Ishikawa (cell line): ENCODE measurements around the gene MEG3.

Experiments used
- CEBPB ChIP-seq: IDR thresholded peaks from 2 replicates; pipeline ENCODE4 v1.6.1; 2012
- CREB1 ChIP-seq: IDR thresholded peaks from 2 replicates; pipeline ENCODE4 v1.6.1; 2012; ENCODE audit warnings: low read depth
- EGR1 ChIP-seq: IDR thresholded peaks from 2 replicates; pipeline ENCODE4 v1.6.1; 2012
- EP300 ChIP-seq: IDR thresholded peaks from 2 replicates; pipeline ENCODE4 v1.6.1; 2012; ENCODE audit warnings: borderline replicate concordance
- FOXM1 ChIP-seq: IDR thresholded peaks from 2 replicates; pipeline ENCODE4 v1.6.1; 2012; ENCODE audit warnings: low read depth, borderline replicate concordance
- NFIC ChIP-seq: IDR thresholded peaks from 2 replicates; pipeline ENCODE4 v1.6.1; 2012
- RAD21 ChIP-seq: IDR thresholded peaks from 2 replicates; pipeline ENCODE4 v1.6.1; 2012; ENCODE audit warnings: low read depth
- REST ChIP-seq: IDR thresholded peaks from 2 replicates; pipeline ENCODE4 v1.6.1; 2012; ENCODE audit warnings: low read depth, mild to moderate bottlenecking
- TAF1 ChIP-seq: IDR thresholded peaks from 2 replicates; pipeline ENCODE4 v1.6.1; 2012; ENCODE audit warnings: low read depth, mild to moderate bottlenecking
- TCF12 ChIP-seq: IDR thresholded peaks from 2 replicates; pipeline ENCODE4 v1.6.1; 2012; ENCODE audit warnings: low read depth
- TEAD4 ChIP-seq: IDR thresholded peaks from 2 replicates; pipeline ENCODE4 v1.6.1; 2012
- YY1 ChIP-seq: IDR thresholded peaks from 2 replicates; pipeline ENCODE4 v1.6.1; 2012; ENCODE audit warnings: low read depth
- ZBTB7A ChIP-seq: IDR thresholded peaks from 2 replicates; pipeline ENCODE4 v1.6.1; 2012; ENCODE audit warnings: low read depth
- TF ChIP-seq, protein P1 (sequence below): IDR thresholded peaks from 2 replicates; pipeline ENCODE4 v1.6.1; 2012
- TF ChIP-seq, protein P2 (sequence below): IDR thresholded peaks from 2 replicates; pipeline ENCODE4 v1.6.1; 2012

The MEG3 gene

GRCh38 chr14:100864960-100865681 is 39.2 kb downstream of the MEG3 start:
- TF ChIP-seq TEAD4 (no peak), YY1 (no peak), CEBPB (no peak), TCF12 (no peak), CREB1 (no peak), FOXM1 (no peak), REST (no peak), NFIC (no peak), EGR1 (no peak), EP300 (no peak), TAF1 (no peak), ZBTB7A (no peak), RAD21 (no peak)
- TF ChIP-seq, protein P1, sequence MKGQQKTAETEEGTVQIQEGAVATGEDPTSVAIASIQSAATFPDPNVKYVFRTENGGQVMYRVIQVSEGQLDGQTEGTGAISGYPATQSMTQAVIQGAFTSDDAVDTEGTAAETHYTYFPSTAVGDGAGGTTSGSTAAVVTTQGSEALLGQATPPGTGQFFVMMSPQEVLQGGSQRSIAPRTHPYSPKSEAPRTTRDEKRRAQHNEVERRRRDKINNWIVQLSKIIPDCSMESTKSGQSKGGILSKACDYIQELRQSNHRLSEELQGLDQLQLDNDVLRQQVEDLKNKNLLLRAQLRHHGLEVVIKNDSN: no peak
- TF ChIP-seq, protein P2, sequence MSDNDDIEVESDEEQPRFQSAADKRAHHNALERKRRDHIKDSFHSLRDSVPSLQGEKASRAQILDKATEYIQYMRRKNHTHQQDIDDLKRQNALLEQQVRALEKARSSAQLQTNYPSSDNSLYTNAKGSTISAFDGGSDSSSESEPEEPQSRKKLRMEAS: no peak

- TF ChIP-seq, protein P1: no peak
- no peak for TF ChIP-seq EP300
These were observed 40.0 kb downstream of the MEG3 start for GRCh38 chr14:100865682-100866591.

GRCh38 chr14:100866666-100867630 is 41.0 kb downstream of the MEG3 start:
- TF ChIP-seq CREB1 (no peak), TCF12 (no peak), REST (no peak), EGR1 (no peak)

GRCh38 chr14:100867631-100868315 is 41.9 kb downstream of the MEG3 start:
- TF ChIP-seq, protein P1: no peak
- no peak for TF ChIP-seq CEBPB
- TF ChIP-seq ZBTB7A: no peak
- no peak for TF ChIP-seq EP300
- no peak for TF ChIP-seq TAF1
- TF ChIP-seq, protein P2: no peak
- TF ChIP-seq FOXM1: no peak
- TF ChIP-seq CREB1: no peak
- TF ChIP-seq REST: no peak
- TF ChIP-seq NFIC: no peak
- no peak for TF ChIP-seq TCF12
- TF ChIP-seq EGR1: no peak
- TF ChIP-seq TEAD4: no peak
- no peak for TF ChIP-seq RAD21
- no peak for TF ChIP-seq YY1
